ENCODE results near the gene BEX4. TPM values are rescaled to one million over a fixed set of nuclear protein-coding genes. Genes with fewer than 3 reads are reported as not detected.

Gene BEX4
- total and polyA plus RNA-seq, 2 of the 13 experiments (the other 11 are each of a cell fraction or from before 2014, with no cell fraction given), result not detected

DNA sequence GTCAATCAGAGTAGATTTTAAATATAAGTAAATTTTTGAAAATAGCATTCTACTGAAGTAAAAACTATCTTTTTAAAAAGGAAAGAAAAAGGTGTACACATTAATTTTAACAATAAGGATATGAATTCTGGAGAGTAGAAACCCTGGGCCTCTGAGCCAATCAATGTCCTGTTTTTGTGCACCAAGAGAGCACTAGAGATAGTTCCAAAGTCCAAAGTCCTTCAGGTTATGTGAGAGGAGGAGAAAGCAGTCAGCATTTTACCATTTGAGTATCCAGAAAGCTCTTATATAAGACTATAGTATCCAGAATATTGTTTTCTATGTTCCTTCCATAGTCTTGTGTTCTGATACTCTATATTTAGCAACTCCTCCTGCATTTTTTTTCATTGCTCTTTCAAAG lies 43.4 kb downstream of the BEX4 start:
- H3K4me2 ChIP-seq (ENCODE audit: low read depth, low read length), result no peak overlapping the region
- DNase-seq (ENCODE audit: low spot score), result no peak
- no peak overlapping the region for H3K9ac ChIP-seq (ENCODE audit: insufficient read depth, low read depth, low read length)
- ChIA-PET POLR2A (no interaction called here), CTCF (ENCODE audit: low intra/inter-chr PET ratio, low total read pairs) (no interaction called here)
- no peak overlapping the region for H3K4me3 ChIP-seq (replicated peaks in 1 of 3; ENCODE audit: insufficient read depth in 1 of 3, low read depth in 2 of 3, low read length in 3 of 3)
- no peaks in the 10 kb centered on the region for H3K27me3 ChIP-seq (ENCODE audit: control insufficient read depth in 1 of 2, insufficient read depth in 2 of 2, low read length in 2 of 2)
- H3K4me1 ChIP-seq (ENCODE audit: insufficient read depth, low read length), result peaks cover 50% of the 10 kb centered on the region
- in situ Hi-C loops (cut with HindIII; ENCODE audit: extremely low pct_ligation_motif_present, low pct_unique_long_range_greater_than_20kb) (no loop called here), intact Hi-C loops (cut with micrococcal nuclease; ENCODE audit: unreplicated experiment) (no loop called here)
- ATAC-seq, result no peak
- H3K36me3 ChIP-seq (replicated peaks in 1 of 2; ENCODE audit: control insufficient read depth in 1 of 2, insufficient read depth in 2 of 2, low read length in 2 of 2), result no peaks in the 10 kb centered on the region
- no peak for FAIRE-seq
- H2AFZ ChIP-seq (ENCODE audit: low read length), result no peak overlapping the region
- H3K79me2 ChIP-seq (ENCODE audit: insufficient read depth, low read length), result no peaks in the 10 kb centered on the region
- peak overlapping the region; percentile 55 for H3K27ac ChIP-seq (ENCODE audit: extremely low read length, insufficient read depth, low read length)
- no peak for TF ChIP-seq ZSCAN25 (CRISPR knock-in tag; IDR thresholded peaks at IDR 0.05)
- no peak for TF ChIP-seq ZNF678 (CRISPR knock-in tag; IDR thresholded peaks at IDR 0.05)
- TF ChIP-seq, protein P1, sequence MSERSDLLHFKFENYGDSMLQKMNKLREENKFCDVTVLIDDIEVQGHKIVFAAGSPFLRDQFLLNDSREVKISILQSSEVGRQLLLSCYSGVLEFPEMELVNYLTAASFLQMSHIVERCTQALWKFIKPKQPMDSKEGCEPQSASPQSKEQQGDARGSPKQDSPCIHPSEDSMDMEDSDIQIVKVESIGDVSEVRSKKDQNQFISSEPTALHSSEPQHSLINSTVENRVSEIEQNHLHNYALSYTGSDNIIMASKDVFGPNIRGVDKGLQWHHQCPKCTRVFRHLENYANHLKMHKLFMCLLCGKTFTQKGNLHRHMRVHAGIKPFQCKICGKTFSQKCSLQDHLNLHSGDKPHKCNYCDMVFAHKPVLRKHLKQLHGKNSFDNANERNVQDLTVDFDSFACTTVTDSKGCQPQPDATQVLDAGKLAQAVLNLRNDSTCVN (CRISPR knock-in tag; IDR thresholded peaks at IDR 0.05; ENCODE audit: borderline replicate concordance), result 0 out of 2 replicates have a peak, but pooled peaks have one; percentile 48
- TF ChIP-seq, protein P2, sequence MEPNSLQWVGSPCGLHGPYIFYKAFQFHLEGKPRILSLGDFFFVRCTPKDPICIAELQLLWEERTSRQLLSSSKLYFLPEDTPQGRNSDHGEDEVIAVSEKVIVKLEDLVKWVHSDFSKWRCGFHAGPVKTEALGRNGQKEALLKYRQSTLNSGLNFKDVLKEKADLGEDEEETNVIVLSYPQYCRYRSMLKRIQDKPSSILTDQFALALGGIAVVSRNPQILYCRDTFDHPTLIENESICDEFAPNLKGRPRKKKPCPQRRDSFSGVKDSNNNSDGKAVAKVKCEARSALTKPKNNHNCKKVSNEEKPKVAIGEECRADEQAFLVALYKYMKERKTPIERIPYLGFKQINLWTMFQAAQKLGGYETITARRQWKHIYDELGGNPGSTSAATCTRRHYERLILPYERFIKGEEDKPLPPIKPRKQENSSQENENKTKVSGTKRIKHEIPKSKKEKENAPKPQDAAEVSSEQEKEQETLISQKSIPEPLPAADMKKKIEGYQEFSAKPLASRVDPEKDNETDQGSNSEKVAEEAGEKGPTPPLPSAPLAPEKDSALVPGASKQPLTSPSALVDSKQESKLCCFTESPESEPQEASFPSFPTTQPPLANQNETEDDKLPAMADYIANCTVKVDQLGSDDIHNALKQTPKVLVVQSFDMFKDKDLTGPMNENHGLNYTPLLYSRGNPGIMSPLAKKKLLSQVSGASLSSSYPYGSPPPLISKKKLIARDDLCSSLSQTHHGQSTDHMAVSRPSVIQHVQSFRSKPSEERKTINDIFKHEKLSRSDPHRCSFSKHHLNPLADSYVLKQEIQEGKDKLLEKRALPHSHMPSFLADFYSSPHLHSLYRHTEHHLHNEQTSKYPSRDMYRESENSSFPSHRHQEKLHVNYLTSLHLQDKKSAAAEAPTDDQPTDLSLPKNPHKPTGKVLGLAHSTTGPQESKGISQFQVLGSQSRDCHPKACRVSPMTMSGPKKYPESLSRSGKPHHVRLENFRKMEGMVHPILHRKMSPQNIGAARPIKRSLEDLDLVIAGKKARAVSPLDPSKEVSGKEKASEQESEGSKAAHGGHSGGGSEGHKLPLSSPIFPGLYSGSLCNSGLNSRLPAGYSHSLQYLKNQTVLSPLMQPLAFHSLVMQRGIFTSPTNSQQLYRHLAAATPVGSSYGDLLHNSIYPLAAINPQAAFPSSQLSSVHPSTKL (CRISPR knock-in tag; IDR thresholded peaks at IDR 0.05), result 0 out of 2 replicates have a peak, but pooled peaks have one; percentile 17
- peak; percentile 67 for TF ChIP-seq HNF4A (CRISPR knock-in tag; IDR thresholded peaks at IDR 0.05)
- TF ChIP-seq ZNF251 (CRISPR knock-in tag; IDR thresholded peaks at IDR 0.05), result no peak
- TF ChIP-seq, protein P3, sequence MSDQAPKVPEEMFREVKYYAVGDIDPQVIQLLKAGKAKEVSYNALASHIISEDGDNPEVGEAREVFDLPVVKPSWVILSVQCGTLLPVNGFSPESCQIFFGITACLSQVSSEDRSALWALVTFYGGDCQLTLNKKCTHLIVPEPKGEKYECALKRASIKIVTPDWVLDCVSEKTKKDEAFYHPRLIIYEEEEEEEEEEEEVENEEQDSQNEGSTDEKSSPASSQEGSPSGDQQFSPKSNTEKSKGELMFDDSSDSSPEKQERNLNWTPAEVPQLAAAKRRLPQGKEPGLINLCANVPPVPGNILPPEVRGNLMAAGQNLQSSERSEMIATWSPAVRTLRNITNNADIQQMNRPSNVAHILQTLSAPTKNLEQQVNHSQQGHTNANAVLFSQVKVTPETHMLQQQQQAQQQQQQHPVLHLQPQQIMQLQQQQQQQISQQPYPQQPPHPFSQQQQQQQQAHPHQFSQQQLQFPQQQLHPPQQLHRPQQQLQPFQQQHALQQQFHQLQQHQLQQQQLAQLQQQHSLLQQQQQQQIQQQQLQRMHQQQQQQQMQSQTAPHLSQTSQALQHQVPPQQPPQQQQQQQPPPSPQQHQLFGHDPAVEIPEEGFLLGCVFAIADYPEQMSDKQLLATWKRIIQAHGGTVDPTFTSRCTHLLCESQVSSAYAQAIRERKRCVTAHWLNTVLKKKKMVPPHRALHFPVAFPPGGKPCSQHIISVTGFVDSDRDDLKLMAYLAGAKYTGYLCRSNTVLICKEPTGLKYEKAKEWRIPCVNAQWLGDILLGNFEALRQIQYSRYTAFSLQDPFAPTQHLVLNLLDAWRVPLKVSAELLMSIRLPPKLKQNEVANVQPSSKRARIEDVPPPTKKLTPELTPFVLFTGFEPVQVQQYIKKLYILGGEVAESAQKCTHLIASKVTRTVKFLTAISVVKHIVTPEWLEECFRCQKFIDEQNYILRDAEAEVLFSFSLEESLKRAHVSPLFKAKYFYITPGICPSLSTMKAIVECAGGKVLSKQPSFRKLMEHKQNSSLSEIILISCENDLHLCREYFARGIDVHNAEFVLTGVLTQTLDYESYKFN (CRISPR knock-in tag; conservative IDR thresholded peaks at IDR 0.05), result 0 out of 2 replicates have a peak, but pooled peaks have one; percentile 29
- TF ChIP-seq HNF4G (IDR thresholded peaks at IDR 0.05; ENCODE audit: borderline replicate concordance, low read depth, low read length), result 0 out of 2 replicates have a peak, but pooled peaks have one; percentile 22
- no peak for TF ChIP-seq HNF4G (CRISPR knock-in tag; IDR thresholded peaks at IDR 0.05; ENCODE audit: borderline replicate concordance, low read depth)
- no peaks in the 10 kb centered on the region for H3K9me3 ChIP-seq (ENCODE audit: low read length)
- H4K20me1 ChIP-seq (ENCODE audit: insufficient read depth, low read length), result no peaks in the 10 kb centered on the region
- BruUV-seq (replicated peaks), result no TSS peak
